LHCN-M2 (cell line): Measurements from ENCODE around the gene HERC2. TPM values are rescaled to one million over a fixed set of nuclear protein-coding genes. Genes with fewer than 3 reads are reported as not detected.

Experiments used
- DNase-seq: peaks from one replicate; pipeline ENCODE4 v3.0.0-alpha.2; 2012; ENCODE audit warnings: low read depth
- total RNA-seq: library from RNA; depleted of rRNA; stranded (reverse); fragments of >200 nt; gene quantifications from 2 replicates; pipeline ENCODE4 v1.2.3, GENCODE V29; 2014

The HERC2 gene
- total RNA-seq, 1 experiment from 2014 or later: 37.1 TPM

GRCh38 chr15:28114721-28115622 lies 207.0 kb downstream of the HERC2 start:
- peak; percentile 82 for DNase-seq

GRCh38 chr15:28114114-28114455 lies 207.9 kb downstream of the HERC2 start:
- no peak for DNase-seq

- no peak for DNase-seq
These were observed 208.4 kb downstream of the HERC2 start for GRCh38 chr15:28113394-28114113.

GRCh38 chr15:28112962-28113361 lies 209.0 kb downstream of the HERC2 start:
- no peak for DNase-seq

- no peak for DNase-seq
These were observed 209.7 kb downstream of the HERC2 start for GRCh38 chr15:28112101-28112760.

GRCh38 chr15:28111543-28111942 lies 210.4 kb downstream of the HERC2 start:
- no peak for DNase-seq

- no peak for DNase-seq
These were observed 211.5 kb downstream of the HERC2 start for GRCh38 chr15:28110481-28110881.

GRCh38 chr15:28109626-28110455 lies 212.1 kb downstream of the HERC2 start:
- no peak for DNase-seq

GRCh38 chr15:28107904-28108275 lies 214.1 kb downstream of the HERC2 start:
- no peak for DNase-seq

- DNase-seq: no peak
These were observed 214.7 kb downstream of the HERC2 start for GRCh38 chr15:28107111-28107903.

- DNase-seq: no peak
These were observed 215.5 kb downstream of the HERC2 start for GRCh38 chr15:28106294-28107110.

- DNase-seq: no peak
These were observed 216.2 kb downstream of the HERC2 start for GRCh38 chr15:28105793-28106192.

- DNase-seq: no peak
These were observed 216.7 kb downstream of the HERC2 start for GRCh38 chr15:28105224-28105791.

- DNase-seq: no peak
These were observed 217.7 kb downstream of the HERC2 start for GRCh38 chr15:28104326-28104725.

- DNase-seq: no peak
These were observed 218.1 kb downstream of the HERC2 start for GRCh38 chr15:28103831-28104230.

- DNase-seq: no peak
These were observed 220.0 kb downstream of the HERC2 start for GRCh38 chr15:28101983-28102441.

GRCh38 chr15:28101201-28101600 lies 220.8 kb downstream of the HERC2 start:
- DNase-seq: no peak

GRCh38 chr15:28100516-28101195 lies 221.3 kb downstream of the HERC2 start:
- no peak for DNase-seq
